ENCODE measurements around the gene TRIM33. TPM values are rescaled to one million over a fixed set of nuclear protein-coding genes. Genes with fewer than 3 reads are reported as not detected.
A peak's percentile ranks its signal among the peaks of the same experiment; 100 is the strongest.

Gene TRIM33
- polyA plus RNA-seq, 1 donor from 2014 or later, result 58.7 TPM

- no peaks in the 10 kb centered on the region for H3K36me3 ChIP-seq (ENCODE audit: insufficient read depth, low read length)
- no peak overlapping the region for H3K4me2 ChIP-seq (ENCODE audit: low read length)
- TF ChIP-seq POLR2AphosphoS5 (IDR thresholded peaks at IDR 0.05), result no peak
- no peak for TF ChIP-seq CTCF (IDR thresholded peaks at IDR 0.05; ENCODE audit: poor library complexity, severe bottlenecking)
- TF ChIP-seq MXI1 (conservative IDR thresholded peaks at IDR 0.05; ENCODE audit: poor library complexity, severe bottlenecking), result no peak
- TF ChIP-seq REST (IDR thresholded peaks at IDR 0.05; ENCODE audit: borderline replicate concordance), result no peak
- no peak for TF ChIP-seq EZH2 (IDR thresholded peaks at IDR 0.05; ENCODE audit: borderline replicate concordance, insufficient read depth, low read length, poor library complexity, severe bottlenecking)
- no peak for TF ChIP-seq TAF1 (IDR thresholded peaks at IDR 0.05; ENCODE audit: low read depth)
- TF ChIP-seq EP300 (conservative IDR thresholded peaks at IDR 0.05; ENCODE audit: poor library complexity, severe bottlenecking), result no peak
- TF ChIP-seq SMC3 (conservative IDR thresholded peaks at IDR 0.05; ENCODE audit: poor library complexity), result no peak
- no peak for TF ChIP-seq RAD21 (conservative IDR thresholded peaks at IDR 0.05)
- no peaks in the 10 kb centered on the region for H3F3A ChIP-seq (ENCODE audit: insufficient read depth, low read length, poor library complexity, severe bottlenecking)
- no peaks in the 10 kb centered on the region for H4K20me1 ChIP-seq (ENCODE audit: insufficient read depth)
- no peaks in the 10 kb centered on the region for H3K9me2 ChIP-seq (ENCODE audit: insufficient read depth, low read length)
- H3K27me3 ChIP-seq (ENCODE audit: insufficient read depth, low read depth, low read length), result no peaks in the 10 kb centered on the region
- H3K4me3 ChIP-seq (ENCODE audit: low read length), result peak overlapping the region; percentile 62
- peak overlapping the region; percentile 62 for H2AFZ ChIP-seq (ENCODE audit: low read depth, low read length)
- peak overlapping the region; percentile 37 for H3K9ac ChIP-seq (ENCODE audit: low read length)
- H3K79me2 ChIP-seq (replicated peaks; ENCODE audit: insufficient read depth, low read length), result no peaks in the 10 kb centered on the region
- no peak overlapping the region for H3K27ac ChIP-seq (ENCODE audit: low read length)
- H3K9me3 ChIP-seq (ENCODE audit: low read length), result no peaks in the 10 kb centered on the region
Measured at GRCh38 chr1:114345930-114346479, 165.0 kb downstream of the TRIM33 start.

- H4K20me1 ChIP-seq (ENCODE audit: insufficient read depth), result no peaks in the 10 kb centered on the region
- no peak overlapping the region for H3K27ac ChIP-seq (ENCODE audit: low read length)
- H3K9me3 ChIP-seq (ENCODE audit: low read length), result no peaks in the 10 kb centered on the region
- H2AFZ ChIP-seq (ENCODE audit: low read depth, low read length), result no peak overlapping the region
- no peak overlapping the region for H3K4me2 ChIP-seq (ENCODE audit: low read length)
- no peak overlapping the region for H3K4me3 ChIP-seq (ENCODE audit: low read length)
- H3K9me2 ChIP-seq (ENCODE audit: insufficient read depth, low read length), result no peaks in the 10 kb centered on the region
- H3F3A ChIP-seq (ENCODE audit: insufficient read depth, low read length, poor library complexity, severe bottlenecking), result no peaks in the 10 kb centered on the region
- H3K27me3 ChIP-seq (ENCODE audit: insufficient read depth, low read depth, low read length), result no peaks in the 10 kb centered on the region
- H3K36me3 ChIP-seq (ENCODE audit: insufficient read depth, low read length), result no peaks in the 10 kb centered on the region
- no peaks in the 10 kb centered on the region for H3K79me2 ChIP-seq (replicated peaks; ENCODE audit: insufficient read depth, low read length)
- TF ChIP-seq RAD21 (conservative IDR thresholded peaks at IDR 0.05) (no peak), REST (IDR thresholded peaks at IDR 0.05; ENCODE audit: borderline replicate concordance) (no peak), EP300 (conservative IDR thresholded peaks at IDR 0.05; ENCODE audit: poor library complexity, severe bottlenecking) (no peak)
- no peak overlapping the region for H3K9ac ChIP-seq (ENCODE audit: low read length)
Measured at GRCh38 chr1:114344656-114345055, 166.3 kb downstream of the TRIM33 start.

Small RNA genes lying within 50 kb of the gene (small RNA-seq; reads per million reads assigned to genes)
- gene RF00019, result 0 to 1.2 (median 0) reads per million in 3 experiments

Other genes with a start within 250 kb of the TRIM33 start
- 129 and 149 TPM in 2 replicates for gene BCAS2, start 70.4 kb upstream of the TRIM33 start, polyA plus RNA-seq
- 0.18 and 0.26 TPM in 2 replicates for gene DENND2C, start 158.8 kb upstream of the TRIM33 start, polyA plus RNA-seq
- gene AMPD1, start 184.3 kb upstream of the TRIM33 start, polyA plus RNA-seq, result not detected in 2 replicates
- 44.5 and 56.5 TPM in 2 replicates for gene NRAS, start 205.6 kb upstream of the TRIM33 start, polyA plus RNA-seq
- gene CSDE1, start 246.8 kb upstream of the TRIM33 start, polyA plus RNA-seq, result 381 and 424 TPM in 2 replicates